ENCODE results near the gene MACROH2A1.

Gene MACROH2A1

DNA sequence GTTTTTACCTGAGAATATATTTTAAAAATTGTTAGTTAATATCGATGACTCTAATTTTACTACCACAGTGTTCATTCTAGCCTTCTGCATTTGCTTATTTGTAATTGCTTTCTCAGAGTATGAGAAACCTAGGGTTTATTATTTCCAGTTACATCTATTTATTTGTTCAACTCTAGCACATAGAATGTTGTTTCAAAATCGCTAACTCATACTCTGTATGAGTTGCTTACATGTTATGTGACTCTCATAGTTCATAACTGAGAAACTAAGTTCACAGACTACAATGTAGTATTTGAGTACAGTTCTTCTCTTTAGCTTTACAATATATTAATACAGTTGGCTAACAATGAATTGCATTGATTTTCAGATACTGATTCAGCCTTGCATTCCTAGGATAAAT lies 103.2 kb downstream of the MACROH2A1 start:
- Histone ChIP-seq H3K4me1 (ENCODE audit: control insufficient read depth in 1 of 2, insufficient read depth in 1 of 2, low read depth in 1 of 2, low read length in 1 of 2) (no peaks in the 10 kb centered on the region), H3K36me3 (no peaks in the 10 kb centered on the region), H3K27me3 (no peaks in the 10 kb centered on the region), H3K4me3 (ENCODE audit: low read depth in 1 of 2, low read length in 1 of 2) (no peak overlapping the region), H3K27ac (no peak overlapping the region), H3K9me3 (no peaks in the 10 kb centered on the region)
- no peak for TF ChIP-seq CTCF (IDR thresholded peaks at IDR 0.05)

- TF ChIP-seq CTCF (IDR thresholded peaks at IDR 0.05): no peak
- no peaks in the 10 kb centered on the region for H3K4me1 ChIP-seq (ENCODE audit: control insufficient read depth in 1 of 2, insufficient read depth in 1 of 2, low read depth in 1 of 2, low read length in 1 of 2)
- H3K36me3 ChIP-seq: no peaks in the 10 kb centered on the region
- no peak overlapping the region for H3K4me3 ChIP-seq (ENCODE audit: low read depth in 1 of 2, low read length in 1 of 2)
- no peaks in the 10 kb centered on the region for H3K27me3 ChIP-seq
- H3K9me3 ChIP-seq: no peaks in the 10 kb centered on the region
- no peak overlapping the region for H3K27ac ChIP-seq
Measured at GRCh38 chr5:135294793-135295192, 104.2 kb downstream of the MACROH2A1 start.

- no peaks in the 10 kb centered on the region for H3K36me3 ChIP-seq
- H3K27me3 ChIP-seq: no peaks in the 10 kb centered on the region
Measured at GRCh38 chr5:135289651-135290050, 109.4 kb downstream of the MACROH2A1 start.

GRCh38 chr5:135287551-135287950 lies 111.5 kb downstream of the MACROH2A1 start:
- no peak for TF ChIP-seq CTCF (IDR thresholded peaks at IDR 0.05)

More at GRCh38 chr5:135289651-135290050, 109.4 kb downstream of the MACROH2A1 start:
- Histone ChIP-seq H3K4me3 (ENCODE audit: low read depth in 1 of 2, low read length in 1 of 2) (no peak overlapping the region), H3K9me3 (no peaks in the 10 kb centered on the region), H3K4me1 (ENCODE audit: control insufficient read depth in 1 of 2, insufficient read depth in 1 of 2, low read depth in 1 of 2, low read length in 1 of 2) (no peaks in the 10 kb centered on the region), H3K27ac (no peak overlapping the region)
- TF ChIP-seq CTCF (IDR thresholded peaks at IDR 0.05): no peak

More at GRCh38 chr5:135287551-135287950, 111.5 kb downstream of the MACROH2A1 start:
- H3K4me1 ChIP-seq (ENCODE audit: control insufficient read depth in 1 of 2, insufficient read depth in 1 of 2, low read depth in 1 of 2, low read length in 1 of 2): no peaks in the 10 kb centered on the region
- H3K9me3 ChIP-seq: no peaks in the 10 kb centered on the region
- H3K4me3 ChIP-seq (ENCODE audit: low read depth in 1 of 2, low read length in 1 of 2): no peak overlapping the region
- H3K27me3 ChIP-seq: no peaks in the 10 kb centered on the region
- no peak overlapping the region for H3K27ac ChIP-seq
- no peaks in the 10 kb centered on the region for H3K36me3 ChIP-seq

All from neutrophil (primary cell).